Kidney epithelial cell (primary cell): ENCODE data around the gene PPP3CB. TPM values are rescaled to one million over a fixed set of nuclear protein-coding genes. Genes with fewer than 3 reads are reported as not detected.

Source experiments
- DNase-seq: peaks from one replicate; pipeline ENCODE4 v3.0.0-alpha.2; 2010; ENCODE audit warnings: low read depth
- H3K27me3 ChIP-seq: 2 replicates; pipeline ENCODE4 v1.6.0; 2011; ENCODE audit warnings: low read length; ENCODE audit not compliant: control insufficient read depth, insufficient read depth
- H3K36me3 ChIP-seq: 2 replicates; pipeline ENCODE4 v1.5.1; 2011; ENCODE audit warnings: low read length; ENCODE audit not compliant: control insufficient read depth, insufficient read depth
- H3K4me3 ChIP-seq: 2 replicates; pipeline ENCODE4 v1.5.1; 2011; ENCODE audit warnings: low read depth, mild to moderate bottlenecking, control low read depth, low read length
- CTCF ChIP-seq: IDR thresholded peaks from 2 replicates; pipeline ENCODE4 v1.5.1; 2011; ENCODE audit warnings: mild to moderate bottlenecking, moderate library complexity, low read length, control low read depth, inconsistent platforms; ENCODE audit not compliant: insufficient read depth, poor library complexity, severe bottlenecking
- total RNA-seq: library from RNA; depleted of rRNA; stranded (reverse); fragments of >200 nt; gene quantifications from 2 replicates; pipeline ENCODE4 v1.2.3, GENCODE V29; 2015

Gene PPP3CB
- total RNA-seq, 1 donor from 2014 or later = 21.9 TPM

DNA sequence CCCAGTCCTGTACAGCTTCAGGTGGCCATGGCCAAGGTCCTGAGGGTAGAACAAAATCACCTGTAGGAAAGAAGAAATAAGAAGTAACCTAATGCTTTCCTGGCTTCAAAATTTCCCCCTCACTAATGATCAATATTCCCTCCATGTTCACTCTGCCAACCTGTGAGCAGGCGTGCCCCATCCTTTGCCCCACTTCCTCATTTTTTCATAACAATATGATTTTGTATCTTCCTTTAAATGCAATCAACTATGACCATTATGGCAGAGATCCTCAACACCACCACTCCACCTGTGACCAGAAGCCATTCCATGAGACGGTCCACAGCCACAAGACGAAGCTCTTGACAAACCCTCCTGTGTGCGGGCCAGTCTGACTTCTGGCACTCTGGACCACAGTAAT, 69.5 kb downstream of the PPP3CB start:
- Histone ChIP-seq H3K27me3 (no peaks in the 10 kb centered on the region), H3K36me3 (peaks cover 4% of the 10 kb centered on the region), H3K4me3 (no peak overlapping the region)
- no peak for DNase-seq
- TF ChIP-seq CTCF = no peak

- Histone ChIP-seq H3K4me3 (no peak overlapping the region), H3K36me3 (peaks cover 4% of the 10 kb centered on the region), H3K27me3 (no peaks in the 10 kb centered on the region)
- no peak for DNase-seq
- no peak for TF ChIP-seq CTCF
Observed at GRCh38 chr10:73424478-73424877, 71.3 kb downstream of the PPP3CB start.

DNA sequence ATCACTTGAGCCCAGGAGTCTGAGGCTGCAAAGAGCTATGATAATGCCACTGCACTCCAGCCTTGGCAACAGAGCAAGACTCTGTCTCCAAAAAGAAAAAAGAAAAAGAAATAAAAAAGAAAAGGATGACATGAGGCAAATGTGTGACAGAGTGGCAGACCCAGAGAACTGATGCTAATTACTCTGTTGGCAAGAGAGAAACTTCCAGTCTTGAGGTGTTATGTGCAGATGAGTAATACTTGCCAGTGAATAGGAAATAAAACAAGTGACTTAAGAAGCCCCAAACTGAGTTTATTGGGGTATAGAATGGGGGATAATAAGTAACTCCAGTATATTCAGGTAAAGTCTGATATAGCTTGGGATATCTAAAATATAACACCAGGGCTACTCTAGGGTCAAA, 72.5 kb downstream of the PPP3CB start:
- no peak for TF ChIP-seq CTCF
- H3K36me3 ChIP-seq = peaks cover 4% of the 10 kb centered on the region
- H3K27me3 ChIP-seq = no peaks in the 10 kb centered on the region
- no peak for DNase-seq
- no peak overlapping the region for H3K4me3 ChIP-seq

DNA sequence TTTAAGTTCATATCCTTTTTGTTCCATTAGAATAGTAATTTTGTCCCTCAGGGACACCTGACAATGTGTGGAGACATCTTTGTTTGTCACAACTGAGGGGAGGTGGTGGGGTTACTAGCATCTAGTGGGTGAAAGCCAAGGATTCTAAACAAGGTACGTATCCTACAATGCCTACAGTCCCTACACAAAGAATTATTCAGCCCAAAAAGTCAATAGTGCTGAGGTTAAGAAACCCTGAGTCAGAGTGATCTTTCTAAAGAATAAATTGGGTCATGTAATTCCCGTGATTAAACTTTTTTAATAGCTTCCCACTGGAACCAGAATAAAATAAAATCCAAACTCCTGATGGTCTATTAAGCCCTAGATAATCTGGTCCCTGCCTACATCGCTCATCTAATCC, 79.3 kb downstream of the PPP3CB start:
- Histone ChIP-seq H3K4me3 (no peak overlapping the region), H3K36me3 (no peaks in the 10 kb centered on the region), H3K27me3 (no peaks in the 10 kb centered on the region)
- TF ChIP-seq CTCF = no peak
- no peak for DNase-seq

DNA sequence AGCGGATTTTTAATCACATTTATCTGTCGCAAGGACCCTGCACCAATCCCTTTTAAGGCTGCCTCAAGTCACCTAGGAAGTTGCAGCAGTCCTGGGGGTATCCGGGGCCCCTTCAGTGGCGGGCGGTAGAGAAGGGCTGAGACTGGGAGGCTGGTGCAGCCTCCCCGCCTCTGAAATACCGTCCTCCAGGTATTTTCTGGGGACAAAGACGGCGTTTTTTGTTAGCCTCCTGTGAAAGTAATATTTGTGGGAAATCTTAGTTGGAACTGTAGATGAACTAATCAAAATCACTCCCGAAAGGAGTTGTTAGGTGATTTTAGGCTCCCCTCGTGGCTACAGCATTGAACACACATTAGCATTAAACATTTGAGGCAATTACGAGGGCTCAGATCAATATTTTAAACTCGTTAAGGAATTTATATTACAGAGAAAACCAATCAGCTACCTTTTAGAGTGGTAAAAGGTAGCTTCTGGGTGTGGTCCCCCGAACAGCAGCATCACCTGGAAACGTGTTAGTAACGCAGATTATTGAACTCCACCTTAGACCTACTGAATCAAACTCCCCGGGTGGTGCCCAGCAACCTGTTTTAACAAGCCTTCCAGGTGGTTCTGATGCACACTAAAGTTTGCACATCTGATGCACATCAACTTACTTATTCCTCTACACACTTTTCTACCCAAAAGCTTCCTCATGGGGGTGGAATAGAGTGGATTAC, 81.4 kb downstream of the PPP3CB start:
- no peak for TF ChIP-seq CTCF

More for the DNA sequence above, 81.4 kb downstream of the PPP3CB start:
- Histone ChIP-seq H3K27me3 (no peaks in the 10 kb centered on the region), H3K36me3 (no peaks in the 10 kb centered on the region), H3K4me3 (peak overlapping the region; percentile 92)
- DNase-seq = no peak
